Posterior vena cava (tissue), 2 donors: Measurements from ENCODE around the gene KCNQ4. TPM values are rescaled to one million over a fixed set of nuclear protein-coding genes. Genes with fewer than 3 reads are reported as not detected.

Experiments
- DNase-seq: peaks from one replicate; pipeline ENCODE4 v3.0.0-alpha.2; 2020; ENCODE audit warnings: low spot score
- intact Hi-C, 2 donors: fragments of 100-400 bp; cut with DNase I; formaldehyde crosslinking; loops; one replicate each; pipeline versions ENCODE4 v1.14.1 to v1.14.2; 2022 to 2023
- total RNA-seq, 2 donors: library from RNA; stranded (reverse); fragmentation: NEBNext Ultra II Directional; extraction: Animal tissue kit (Norgen Biotek cat#: 25700); gene quantifications; one replicate each; pipeline ENCODE4 v1.2.1, GENCODE V29; 2021
- donor health status: DM: yes; HTN: yes; CAD: no.
- donor health status: DM: yes; HTN: yes; CAD: no.

KCNQ4 gene
- total RNA-seq, 2 donors from 2014 or later = 10.3 to 11.4 TPM

DNA sequence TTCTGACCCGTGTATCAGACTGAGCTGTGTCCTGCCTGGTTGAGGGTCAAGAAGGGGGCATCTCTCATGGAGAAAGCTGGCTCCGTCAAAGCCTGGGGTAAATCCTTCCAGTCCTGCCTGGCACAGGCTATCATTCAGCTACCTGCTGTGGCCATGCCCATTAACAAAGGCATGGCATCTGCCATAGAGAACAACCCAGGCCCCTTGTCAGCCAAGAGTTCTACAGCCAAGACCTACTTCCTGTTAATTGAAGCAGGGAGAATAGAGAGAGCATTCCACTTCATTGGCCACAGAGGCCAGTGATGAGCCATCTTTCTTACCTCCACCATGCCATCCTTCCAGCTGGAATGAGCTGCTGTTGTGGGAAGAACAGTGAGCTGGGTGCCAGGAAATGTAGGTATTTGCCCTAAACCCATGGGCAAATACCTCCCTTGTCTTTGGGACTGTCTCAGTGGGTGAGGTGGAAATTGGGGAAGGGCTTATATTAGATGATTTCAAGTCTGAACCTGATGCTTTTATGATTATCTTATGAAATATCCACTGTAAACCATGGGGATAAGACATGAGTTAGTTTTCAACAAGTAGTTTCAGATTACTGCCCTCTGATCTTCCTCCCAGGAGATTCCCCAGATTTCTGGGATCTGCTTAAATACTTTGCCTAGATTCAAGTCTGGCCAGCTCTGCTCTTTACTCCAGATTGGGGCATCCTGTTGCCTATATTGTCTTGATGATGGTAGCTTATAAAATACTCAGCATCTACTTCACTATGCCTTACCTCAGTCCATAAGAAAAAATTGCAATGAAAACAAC lies 11.2 kb upstream of the KCNQ4 start:
- DNase-seq = no peak
- intact Hi-C loops = loop anchor here (2.0 to 5.0 kb wide), 2 partner anchors 72 to 80 kb away; no protein-coding TSS in a partner anchor

GRCh38 chr1:40773748-40774265 lies 9.8 kb upstream of the KCNQ4 start:
- DNase-seq = no peak
- intact Hi-C loops = loop anchor here (2.0 to 5.0 kb wide), 2 partner anchors 71 to 78 kb away; no protein-coding TSS in a partner anchor

DNA sequence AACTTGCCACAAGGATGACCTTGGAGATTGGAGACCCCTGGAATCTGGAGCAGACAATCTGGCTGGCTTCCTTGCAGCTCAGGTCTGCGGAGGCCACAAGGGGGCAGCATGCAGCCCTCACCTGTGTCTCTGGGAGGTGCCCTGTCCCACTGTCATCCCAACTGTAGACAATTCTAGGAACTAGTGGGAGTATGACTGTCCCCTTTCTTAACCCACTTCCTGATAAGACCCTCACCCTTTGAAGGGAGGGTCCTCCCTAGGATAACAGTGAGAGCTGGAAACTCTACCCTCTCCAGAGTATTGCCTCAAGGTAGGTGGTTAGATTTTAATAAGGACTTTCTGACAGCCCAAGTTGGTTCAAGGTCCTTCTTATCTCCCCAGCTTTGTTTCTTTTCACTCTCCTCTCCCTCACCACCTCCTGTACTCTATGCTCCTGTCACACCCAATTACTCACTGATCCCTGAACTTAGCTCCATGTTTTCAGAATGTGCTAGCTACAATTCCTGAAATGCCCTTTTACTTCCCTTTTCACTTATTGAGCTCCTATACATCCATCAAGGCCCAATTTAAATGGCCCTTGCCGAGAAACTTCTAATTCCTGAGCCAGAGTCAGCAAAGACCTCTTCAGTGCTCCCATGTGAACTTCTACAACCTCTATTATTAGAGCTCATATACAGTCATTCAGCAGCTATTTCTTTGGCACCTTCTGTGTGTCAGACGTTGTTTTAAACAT lies 9.2 kb upstream of the KCNQ4 start:
- intact Hi-C loops = loop anchor here in 1 of 2 donors (5.0 kb wide), 1 partner anchor 78 kb away; no protein-coding TSS in a partner anchor
- DNase-seq = no peak

DNA sequence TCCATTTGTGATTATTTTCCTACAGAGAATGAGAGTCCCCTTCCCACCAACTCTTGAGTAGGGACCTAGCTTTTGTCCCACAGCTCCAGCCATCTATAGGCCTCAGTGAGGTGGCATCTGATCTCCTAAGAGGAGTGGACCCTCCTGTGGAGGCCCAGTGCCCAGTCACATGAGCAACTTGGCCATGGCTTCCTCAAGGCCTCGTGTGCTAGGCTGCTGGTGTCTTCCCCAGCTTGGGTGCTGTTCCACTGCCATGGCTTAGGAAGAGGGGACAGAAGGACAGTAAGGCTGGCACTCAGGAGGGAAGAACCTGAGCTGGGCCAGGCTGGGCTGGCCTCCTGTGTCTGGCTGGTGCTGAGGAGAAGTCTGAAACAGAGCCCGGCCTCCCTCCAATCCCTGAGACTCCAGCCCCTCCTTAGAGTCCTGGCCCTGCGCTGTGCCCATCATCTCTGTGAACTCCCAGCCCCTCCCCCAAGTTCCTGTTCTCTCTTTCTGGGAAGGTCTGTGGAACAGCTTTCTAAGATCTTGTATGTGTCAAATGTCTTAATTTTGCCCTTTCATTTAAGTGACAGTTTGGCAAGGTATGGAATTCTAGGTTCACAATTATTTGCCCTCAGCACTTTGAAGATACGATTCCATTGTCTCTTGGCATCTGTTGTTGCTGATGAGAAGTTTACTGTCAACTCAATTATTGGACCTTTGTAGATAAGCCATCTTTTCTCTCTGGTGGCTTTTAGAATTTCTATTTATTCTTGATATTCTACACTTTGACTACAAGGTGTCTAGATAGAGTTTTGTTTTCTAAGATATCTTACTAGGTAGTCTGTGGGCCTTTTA lies 7.1 kb upstream of the KCNQ4 start:
- intact Hi-C loops = no loop called here
- peak; percentile 50 for DNase-seq

DNA sequence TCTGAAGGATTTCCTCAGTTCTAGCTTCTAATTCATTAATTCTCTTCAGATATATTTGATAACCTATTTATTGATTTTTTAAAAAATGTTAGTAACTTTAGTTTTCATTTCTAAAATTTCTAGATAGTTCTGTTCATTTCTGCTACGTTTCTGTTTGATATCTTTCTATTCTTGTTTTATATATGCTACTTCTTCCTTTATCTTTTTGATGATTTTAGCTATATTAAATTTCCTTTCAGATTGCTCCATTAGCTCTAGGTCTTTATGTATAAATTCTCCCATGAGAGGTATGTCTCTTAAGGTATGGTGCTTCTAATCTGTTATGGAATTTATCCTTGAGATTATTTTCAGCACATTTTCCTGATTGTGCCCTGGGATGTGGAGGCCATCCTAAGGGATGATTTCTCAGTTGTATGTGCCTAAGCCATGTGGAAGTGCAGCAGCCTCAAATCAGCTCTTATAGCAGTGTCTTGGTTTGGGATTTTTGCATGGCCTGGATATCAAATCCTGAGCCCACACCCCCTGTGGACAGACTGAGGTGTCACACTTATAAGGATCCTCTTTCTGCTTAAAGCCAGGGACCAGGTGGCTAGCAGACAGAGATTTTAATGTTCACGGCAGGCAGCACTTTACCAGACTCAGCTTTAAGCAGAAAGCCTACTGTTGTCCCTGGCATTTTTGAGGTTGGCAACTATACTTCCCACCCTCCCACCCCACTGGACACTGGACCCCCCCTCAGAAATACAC lies 6.2 kb upstream of the KCNQ4 start:
- intact Hi-C loops = no loop called here
- no peak for DNase-seq

DNA sequence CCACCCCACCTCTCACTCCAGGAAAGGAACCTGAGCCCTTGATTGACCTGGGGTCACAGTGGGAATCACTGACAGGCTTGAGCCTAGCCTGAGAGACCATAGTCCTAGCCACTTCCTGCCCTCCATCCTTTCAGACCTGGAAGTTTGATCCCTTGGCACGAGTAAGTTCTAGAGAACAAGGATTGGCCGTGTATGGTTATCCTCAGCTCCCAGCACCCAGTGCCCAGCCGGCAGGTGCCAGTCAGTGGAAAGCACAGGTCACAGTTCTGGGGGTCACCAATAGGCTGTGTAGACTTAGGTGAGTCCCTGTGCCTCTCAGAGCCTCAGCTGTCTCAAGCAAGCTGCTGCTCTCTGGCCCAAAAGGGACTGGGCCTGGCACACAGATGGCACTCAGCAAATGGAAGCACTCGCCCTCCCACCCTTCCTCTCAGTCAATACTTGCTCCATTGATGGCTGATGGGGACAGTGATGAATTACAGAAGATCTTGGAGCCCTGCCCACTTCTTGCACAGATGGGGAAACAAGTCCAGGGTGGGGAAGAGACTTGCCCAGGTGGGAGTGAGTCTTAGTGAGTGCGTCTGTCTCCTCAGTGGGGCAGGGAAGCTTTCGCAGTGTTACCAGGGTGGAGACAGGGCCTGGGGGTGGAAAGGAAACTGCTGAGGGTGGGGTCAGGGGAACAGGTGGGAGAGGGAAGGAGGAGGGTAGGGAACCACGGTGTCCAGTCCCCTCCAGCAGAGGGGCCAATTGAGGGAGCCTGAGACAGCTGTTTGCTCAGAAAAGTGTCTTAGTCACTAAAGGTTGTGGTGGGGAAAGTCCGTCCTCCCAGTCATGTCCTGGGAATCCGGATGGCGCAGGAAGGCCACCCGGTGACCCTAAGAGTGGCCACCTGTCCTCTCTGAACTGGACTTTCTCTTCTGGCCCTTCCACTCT lies 2.6 kb upstream of the KCNQ4 start:
- peak; percentile 30 for DNase-seq

DNA sequence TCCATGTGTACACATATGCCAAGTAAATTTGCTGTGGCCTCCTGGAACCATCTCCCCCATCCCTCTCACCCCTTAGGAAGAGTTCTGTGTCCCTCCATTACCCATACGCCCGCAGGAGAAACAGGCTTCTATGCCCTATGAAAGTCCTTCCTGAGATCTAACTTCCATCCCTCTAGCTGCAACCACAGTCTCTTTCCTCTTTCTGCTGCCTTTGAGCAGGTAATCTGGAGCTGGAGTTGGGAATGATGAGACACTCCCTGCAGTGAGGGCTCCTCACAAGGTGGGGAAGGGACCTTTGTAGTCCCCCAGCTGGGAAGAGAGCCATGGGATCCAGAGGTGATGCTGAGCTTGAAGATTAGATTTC lies 2.0 kb upstream of the KCNQ4 start:
- intact Hi-C loops = loop anchor here in 1 of 2 donors (10.0 kb wide), 1 partner anchor 173 kb away; no protein-coding TSS in a partner anchor

More for the DNA sequence above, 2.6 kb upstream of the KCNQ4 start:
- intact Hi-C loops = loop anchor here in 1 of 2 donors (10.0 kb wide), 1 partner anchor 174 kb away; no protein-coding TSS in a partner anchor

GRCh38 chr1:40782371-40782956 lies 1.1 kb upstream of the KCNQ4 start:
- intact Hi-C loops = loop anchor here in 1 of 2 donors (10.0 kb wide), 1 partner anchor 172 kb away; no protein-coding TSS in a partner anchor
- DNase-seq = peak; percentile 72

More for the DNA sequence above, 2.0 kb upstream of the KCNQ4 start:
- peak; percentile 17 for DNase-seq

GRCh38 chr1:40784141-40784770 lies 669 bp downstream of the KCNQ4 start:
- intact Hi-C loops = loop anchor here in 1 of 2 donors (10.0 kb wide), 1 partner anchor 171 kb away; no protein-coding TSS in a partner anchor
- DNase-seq = no peak

GRCh38 chr1:40784771-40785151 lies 1.2 kb downstream of the KCNQ4 start:
- intact Hi-C loops = loop anchor here in 1 of 2 donors (10.0 kb wide), 1 partner anchor 170 kb away; no protein-coding TSS in a partner anchor
- DNase-seq = no peak

GRCh38 chr1:40785446-40785845 lies 1.9 kb downstream of the KCNQ4 start:
- no peak for DNase-seq
- intact Hi-C loops = loop anchor here in 1 of 2 donors (10.0 kb wide), 1 partner anchor 169 kb away; no protein-coding TSS in a partner anchor

DNA sequence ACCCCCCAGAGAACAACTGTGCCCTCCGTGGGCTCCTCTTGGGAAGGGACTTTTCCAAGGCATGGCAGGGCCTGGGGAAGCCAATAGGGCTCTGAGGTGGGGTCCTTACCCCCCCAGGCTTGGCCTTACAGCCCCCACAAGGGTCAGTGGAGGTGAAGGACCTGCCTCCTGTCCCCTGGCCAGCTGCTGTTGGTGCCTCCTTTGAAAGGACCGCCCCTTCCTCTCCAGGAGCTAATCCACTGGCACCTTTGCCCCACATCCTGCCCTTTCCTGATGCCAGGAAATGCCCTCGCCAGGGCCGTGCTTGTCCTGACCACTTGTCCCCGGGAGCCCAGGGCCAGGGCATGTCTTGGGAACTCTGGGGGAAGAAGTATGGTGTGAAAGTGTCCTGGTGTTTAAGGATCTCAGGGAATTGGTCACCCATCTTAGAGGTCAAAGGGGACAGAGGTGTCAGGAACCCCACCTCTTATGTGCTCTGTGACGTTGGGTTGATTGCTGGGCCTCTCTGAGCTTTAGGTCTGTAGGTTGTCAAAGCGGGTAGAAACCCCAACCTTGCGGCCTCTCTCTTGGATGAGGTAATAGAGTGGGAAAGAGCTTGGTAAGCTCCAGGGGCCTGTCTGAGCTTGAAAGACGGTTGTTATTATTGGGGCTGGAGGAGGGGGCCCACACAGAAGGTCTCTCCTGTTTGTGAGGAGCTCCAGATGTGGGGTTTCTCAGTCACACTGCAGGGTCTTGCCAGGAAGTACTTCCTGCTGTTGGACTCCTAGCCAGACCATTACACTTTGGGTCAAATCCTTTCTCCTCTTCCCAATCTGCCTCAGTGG lies 2.8 kb downstream of the KCNQ4 start:
- intact Hi-C loops = loop anchor here in 1 of 2 donors (10.0 kb wide), 1 partner anchor 168 kb away; no protein-coding TSS in a partner anchor
- no peak for DNase-seq

DNA sequence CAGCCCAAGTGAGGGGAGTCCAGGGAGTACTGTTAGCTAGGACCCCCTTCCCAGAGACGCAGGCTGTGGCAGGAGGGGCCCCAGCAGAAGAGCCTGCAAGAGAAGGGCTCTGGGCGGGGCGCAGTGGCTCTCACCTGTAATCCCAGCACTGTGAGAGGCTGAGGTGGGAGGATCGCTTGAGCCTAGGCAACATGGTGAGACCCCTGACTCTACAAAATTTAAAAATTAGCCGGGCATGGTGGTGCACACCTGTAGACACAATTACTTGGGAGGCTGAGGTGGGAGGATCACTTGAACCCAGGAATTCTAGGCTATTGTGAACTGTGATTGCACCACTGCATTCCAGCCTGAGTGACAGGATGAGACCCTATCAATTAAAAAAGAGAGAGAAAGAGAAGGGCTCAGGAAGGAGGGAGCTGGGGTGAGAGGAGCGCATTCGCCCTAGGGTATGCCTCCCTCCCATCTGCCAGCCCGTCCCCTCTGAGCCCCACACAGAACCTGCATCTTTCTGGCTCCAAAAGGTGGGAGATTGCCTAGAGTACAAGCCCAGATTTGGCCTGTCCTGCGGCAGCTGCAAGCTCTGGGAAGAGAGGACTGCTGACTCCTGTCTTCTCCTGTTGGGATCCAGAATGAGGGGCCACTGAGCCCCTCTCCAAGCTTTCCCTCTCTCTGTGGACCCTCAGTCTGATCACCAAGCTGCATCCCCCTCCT lies 3.6 kb downstream of the KCNQ4 start:
- DNase-seq = no peak
- intact Hi-C loops = loop anchor here in 1 of 2 donors (10.0 kb wide), 1 partner anchor 168 kb away; no protein-coding TSS in a partner anchor

- intact Hi-C loops = loop anchor here in 1 of 2 donors (10.0 kb wide), 1 partner anchor 167 kb away; no protein-coding TSS in a partner anchor
- no peak for DNase-seq
These were observed 4.4 kb downstream of the KCNQ4 start for GRCh38 chr1:40787737-40788560.
